ENCODE data around the gene POLRMT. TPM values are rescaled to one million over a fixed set of nuclear protein-coding genes. Genes with fewer than 3 reads are reported as not detected.

The POLRMT gene
- total RNA-seq, 1 experiment from 2014 or later: 51.4 TPM

GRCh38 chr19:648305-648704 is 15.0 kb upstream of the POLRMT start:
- H3K4me1 Mint-ChIP-seq (ENCODE audit: low read depth, unreplicated experiment): no peaks in the 10 kb centered on the region
- no TSS peak for BruUV-seq (replicated peaks)
- no peaks in the 10 kb centered on the region for H3K9me3 Mint-ChIP-seq (ENCODE audit: low read depth, unreplicated experiment)
- TF ChIP-seq CTCF (IDR thresholded peaks at IDR 0.05; ENCODE audit: unreplicated experiment): no peak
- CTCF ChIA-PET: interaction anchor here (0.6 to 1.0 kb wide), 2 partner anchors 15 to 1387 kb away, joined by 3 to 5 read pairs; partner anchors contain the start of gene RNF126
- no peak for DNase-seq
- no peak overlapping the region for H3K4me3 Mint-ChIP-seq (ENCODE audit: low read depth, unreplicated experiment)
- H3K27me3 Mint-ChIP-seq (ENCODE audit: unreplicated experiment): no peaks in the 10 kb centered on the region
- no peak overlapping the region for H3K27ac Mint-ChIP-seq (ENCODE audit: unreplicated experiment)
- intact Hi-C loops (cut with micrococcal nuclease; ENCODE audit: unreplicated experiment): no loop called here
- H3K36me3 Mint-ChIP-seq (ENCODE audit: insufficient read depth, unreplicated experiment): peaks cover 23% of the 10 kb centered on the region

GRCh38 chr19:647566-648284 is 14.4 kb upstream of the POLRMT start:
- CTCF ChIA-PET: interaction anchor here (0.6 to 1.0 kb wide), 2 partner anchors 15 to 1387 kb away, joined by 3 to 5 read pairs; partner anchors contain the start of gene RNF126
- H3K4me1 Mint-ChIP-seq (ENCODE audit: low read depth, unreplicated experiment): no peaks in the 10 kb centered on the region
- intact Hi-C loops (cut with micrococcal nuclease; ENCODE audit: unreplicated experiment): no loop called here
- no peak overlapping the region for H3K27ac Mint-ChIP-seq (ENCODE audit: unreplicated experiment)
- H3K36me3 Mint-ChIP-seq (ENCODE audit: insufficient read depth, unreplicated experiment): peaks cover 19% of the 10 kb centered on the region
- BruUV-seq (replicated peaks): TSS peak; percentile 66
- no peak for DNase-seq
- H3K4me3 Mint-ChIP-seq (ENCODE audit: low read depth, unreplicated experiment): no peak overlapping the region
- TF ChIP-seq CTCF (IDR thresholded peaks at IDR 0.05; ENCODE audit: unreplicated experiment): no peak
- H3K27me3 Mint-ChIP-seq (ENCODE audit: unreplicated experiment): no peaks in the 10 kb centered on the region
- no peaks in the 10 kb centered on the region for H3K9me3 Mint-ChIP-seq (ENCODE audit: low read depth, unreplicated experiment)

GRCh38 chr19:646779-647565 is 13.6 kb upstream of the POLRMT start:
- H3K27me3 Mint-ChIP-seq (ENCODE audit: unreplicated experiment): no peaks in the 10 kb centered on the region
- H3K4me3 Mint-ChIP-seq (ENCODE audit: low read depth, unreplicated experiment): no peak overlapping the region
- H3K4me1 Mint-ChIP-seq (ENCODE audit: low read depth, unreplicated experiment): no peaks in the 10 kb centered on the region
- no peak overlapping the region for H3K27ac Mint-ChIP-seq (ENCODE audit: unreplicated experiment)
- intact Hi-C loops (cut with micrococcal nuclease; ENCODE audit: unreplicated experiment): no loop called here
- DNase-seq: no peak
- no peaks in the 10 kb centered on the region for H3K9me3 Mint-ChIP-seq (ENCODE audit: low read depth, unreplicated experiment)
- H3K36me3 Mint-ChIP-seq (ENCODE audit: insufficient read depth, unreplicated experiment): peaks cover 19% of the 10 kb centered on the region
- CTCF ChIA-PET: interaction anchor here (1.0 kb wide), 1 partner anchor 16 kb away, joined by 3 read pairs; the partner anchor contains the start of gene RNF126
- no peak for TF ChIP-seq CTCF (IDR thresholded peaks at IDR 0.05; ENCODE audit: unreplicated experiment)
- BruUV-seq (replicated peaks): no TSS peak

GRCh38 chr19:645912-646778 is 12.8 kb upstream of the POLRMT start:
- BruUV-seq (replicated peaks): no TSS peak
- CTCF ChIA-PET: no interaction called here
- TF ChIP-seq CTCF (IDR thresholded peaks at IDR 0.05; ENCODE audit: unreplicated experiment): no peak
- Mint-ChIP-seq H3K27me3 (ENCODE audit: unreplicated experiment) (no peaks in the 10 kb centered on the region), H3K36me3 (ENCODE audit: insufficient read depth, unreplicated experiment) (peaks cover 14% of the 10 kb centered on the region), H3K4me3 (ENCODE audit: low read depth, unreplicated experiment) (no peak overlapping the region), H3K9me3 (ENCODE audit: low read depth, unreplicated experiment) (no peaks in the 10 kb centered on the region), H3K4me1 (ENCODE audit: low read depth, unreplicated experiment) (no peaks in the 10 kb centered on the region), H3K27ac (ENCODE audit: unreplicated experiment) (no peak overlapping the region)
- DNase-seq: no peak
- intact Hi-C loops (cut with micrococcal nuclease; ENCODE audit: unreplicated experiment): no loop called here

Data from Calu3 (cell line).